22Rv1 (cell line): Measurements from ENCODE around the gene NRN1.

Experiments used
- CTCF ChIP-seq: fragments of 450-650 bp; IDR thresholded peaks from 2 replicates; pipeline ENCODE4 v1.5.1; 2017; ENCODE audit warnings: mild to moderate bottlenecking
- ZFX ChIP-seq: fragments of 450-650 bp; IDR thresholded peaks from 2 replicates; pipeline ENCODE4 v1.6.1; 2017; ENCODE audit warnings: antibody characterized with exemption, borderline replicate concordance

GRCh38 chr6:6002848-6003620 is 3.7 kb downstream of the NRN1 start:
- TF ChIP-seq CTCF (no peak), ZFX (no peak)
